K562 (cell line): ENCODE measurements around the gene LRRC27. TPM values are rescaled to one million over a fixed set of nuclear protein-coding genes. Genes with fewer than 3 reads are reported as not detected.

Source experiments
- ETV1 ChIP-seq: fragments of 450-650 bp; conservative IDR thresholded peaks from 2 replicates; pipeline ENCODE4 v1.6.1; 2016; ENCODE audit warnings: missing genetic modification characterization, control low read depth, low read depth, missing compliant biosample characterization
- EZH2 ChIP-seq: IDR thresholded peaks from 2 replicates; pipeline ENCODE4 v1.6.1; 2012; ENCODE audit warnings: low read depth, mild to moderate bottlenecking, inconsistent platforms, low read length, borderline replicate concordance
- FOXJ3 ChIP-seq: sonication (generic); formaldehyde crosslinking; IDR thresholded peaks from 2 replicates; pipeline ENCODE4 v1.4.0; 2020; ENCODE audit warnings: mild to moderate bottlenecking, missing genetic modification reagents
- HNRNPLL ChIP-seq: fragments of 200-400 bp; formaldehyde crosslinking; IDR thresholded peaks from 2 replicates; pipeline ENCODE4 v1.6.1; 2017; ENCODE audit warnings: low read length, low read depth, mild to moderate bottlenecking; ENCODE audit not compliant: poor library complexity, severe bottlenecking
- MED1 ChIP-seq: sonication (generic); formaldehyde crosslinking; IDR thresholded peaks from 2 replicates; pipeline ENCODE4 v1.8.1; 2023; ENCODE audit warnings: missing genetic modification reagents, borderline replicate concordance
- MYBL2 ChIP-seq, 2 experiments: fragments of 450-650 bp in 1 of 2; sonication (generic) in 1 of 2; formaldehyde crosslinking in 1 of 2; IDR thresholded peaks; 2 replicates each; pipeline versions ENCODE4 v1.6.1 to v1.8.1; 2017 to 2022; ENCODE audit warnings: borderline replicate concordance in 1 of 2, inconsistent platforms in 1 of 2, low read depth in 1 of 2, mild to moderate bottlenecking in 1 of 2, missing genetic modification reagents in 1 of 2, moderate library complexity in 1 of 2
- MYC ChIP-seq, 2 experiments: fragments of 250-450 bp in 1 of 2; sonication (Bioruptor Pico) in 1 of 2; IDR thresholded peaks; 2 replicates each; pipeline versions ENCODE4 v1.5.1 to v1.6.1; 2012 to 2021; ENCODE audit warnings: low read depth in 2 of 2, borderline replicate concordance in 1 of 2, improper control_type of control experiment in 1 of 2, low read length in 1 of 2, mild to moderate bottlenecking in 1 of 2, moderate library complexity in 1 of 2
- NFIX ChIP-seq: fragments of 250-450 bp; sonication (Bioruptor Pico); IDR thresholded peaks from 2 replicates; pipeline ENCODE4 v1.4.0; 2020; ENCODE audit warnings: low read depth, mild to moderate bottlenecking, moderate library complexity
- POLR2AphosphoS2 ChIP-seq: IDR thresholded peaks from 2 replicates; pipeline ENCODE4 v1.6.1; 2012; ENCODE audit warnings: low read length, improper control_type of control experiment
- PRPF4 ChIP-seq: fragments of 200-400 bp; formaldehyde crosslinking; IDR thresholded peaks from one replicate; pipeline ENCODE4 v1.6.1; 2017; ENCODE audit warnings: low read length, low read depth, mild to moderate bottlenecking; ENCODE audit not compliant: insufficient read depth, poor library complexity, severe bottlenecking
- PYGO2 ChIP-seq: fragments of 450-650 bp; IDR thresholded peaks from 2 replicates; pipeline ENCODE4 v1.6.1; 2016; ENCODE audit warnings: mild to moderate bottlenecking, missing genetic modification characterization, moderate library complexity, missing compliant biosample characterization
- RBFOX2 ChIP-seq: fragments of 200-400 bp; formaldehyde crosslinking; IDR thresholded peaks from 2 replicates; pipeline ENCODE4 v1.6.1; 2017; ENCODE audit warnings: low read depth, mild to moderate bottlenecking, low read length, moderate library complexity
- RFX5 ChIP-seq: IDR thresholded peaks from 2 replicates; pipeline ENCODE4 v1.6.1; 2011; ENCODE audit warnings: low read depth, mild to moderate bottlenecking, improper control_type of control experiment, low read length
- SIN3B ChIP-seq: fragments of 450-650 bp; IDR thresholded peaks from 2 replicates; pipeline ENCODE4 v1.6.1; 2017; ENCODE audit warnings: low read depth, mild to moderate bottlenecking, moderate library complexity
- SRSF1 ChIP-seq: fragments of 200-400 bp; formaldehyde crosslinking; IDR thresholded peaks from 2 replicates; pipeline ENCODE4 v1.6.1; 2017; ENCODE audit warnings: mild to moderate bottlenecking, low read depth, low read length, moderate library complexity
- STAT5B ChIP-seq: fragments of 250-450 bp; sonication (Bioruptor Pico); IDR thresholded peaks from 2 replicates; pipeline ENCODE4 v1.8.0; 2021; ENCODE audit warnings: mild to moderate bottlenecking, inconsistent platforms
- TCF3 ChIP-seq: sonication (generic); formaldehyde crosslinking; IDR thresholded peaks from 2 replicates; pipeline ENCODE4 v1.4.0; 2020; ENCODE audit warnings: mild to moderate bottlenecking, missing genetic modification reagents
- TCF7L2 ChIP-seq: fragments of 150-350 bp; IDR thresholded peaks from 2 replicates; pipeline ENCODE4 v1.6.1; 2016; ENCODE audit warnings: low read depth, mild to moderate bottlenecking, low read length, moderate library complexity
- TEAD2 ChIP-seq: fragments of 450-650 bp; IDR thresholded peaks from 2 replicates; pipeline ENCODE4 v1.6.1; 2016; ENCODE audit warnings: missing genetic modification characterization, control low read depth, missing compliant biosample characterization
- ZNF274 ChIP-seq: IDR thresholded peaks from 2 replicates; pipeline ENCODE4 v1.6.1; 2011; ENCODE audit warnings: low read depth, mild to moderate bottlenecking, low read length, moderate library complexity, borderline replicate concordance
- ZNF507 ChIP-seq: conservative IDR thresholded peaks from 2 replicates; pipeline ENCODE4 v1.6.1; 2017; ENCODE audit warnings: missing genetic modification characterization, missing compliant biosample characterization
- ZNF512 ChIP-seq: IDR thresholded peaks from 2 replicates; pipeline ENCODE4 v1.6.1; 2016; ENCODE audit warnings: missing genetic modification characterization, missing compliant biosample characterization
- ZNF586 ChIP-seq: fragments of 450-650 bp; formaldehyde crosslinking; conservative IDR thresholded peaks from 2 replicates; pipeline ENCODE4 v1.4.0; 2020; ENCODE audit warnings: mild to moderate bottlenecking, moderate library complexity
- ZNF717 ChIP-seq: fragments of 250-450 bp; sonication (Bioruptor Pico); IDR thresholded peaks from 2 replicates; pipeline ENCODE4 v1.5.0; 2021
- ZSCAN32 ChIP-seq: fragments of 450-650 bp; formaldehyde crosslinking; IDR thresholded peaks from 2 replicates; pipeline ENCODE4 v1.4.0; 2020; ENCODE audit warnings: mild to moderate bottlenecking, moderate library complexity
- polyA plus RNA-seq, 8 experiments: library from polyadenylated mRNA; depleted of rRNA in 4 of 8; stranded (reverse) in 5 of 8; unstranded in 3 of 8; fragments of >200 nt; fragmentation: Nextera tagmentation in 2 of 8; fragmentation: Illumina TruSeq in 1 of 8; extraction: Ambion mirVana in 2 of 8; extraction: Trizol in 1 of 8; gene quantifications; 2 replicates each; pipeline versions ENCODE4 v1.2.1 to v1.2.3, GENCODE V29; 2011 to 2014; ENCODE audit warnings: inconsistent platforms in 1 of 8, missing spikeins in 1 of 8
- total RNA-seq, 7 experiments: library from RNA; depleted of rRNA in 6 of 7; stranded (reverse); fragments of >200 nt in 6 of 7; fragmentation: Illumina TruSeq in 2 of 7; extraction: Trizol in 2 of 7; gene quantifications; 2 replicates each; pipeline versions ENCODE4 v1.2.1 to v1.2.3, GENCODE V29; 2011 to 2021; ENCODE audit warnings: low replicate concordance in 1 of 7
- TF ChIP-seq, protein P1 (sequence below), 2 experiments: fragments of 450-650 bp; IDR thresholded peaks; 2 replicates each; pipeline ENCODE4 v1.6.1; 2016

The LRRC27 gene
- total and polyA plus RNA-seq, 9 of the 15 experiments (the other 6 are each of a cell fraction or from before 2014, with no cell fraction given) = 0.10 to 2.7 (median 1.4) TPM

- TF ChIP-seq ZNF507 (tag) = no peak
- no peak for TF ChIP-seq TEAD2 (tag)
- no peak for TF ChIP-seq TCF7L2
- TF ChIP-seq STAT5B = no peak
- no peak for TF ChIP-seq EZH2
- TF ChIP-seq FOXJ3 (CRISPR knock-in tag) = no peak
- no peak for TF ChIP-seq MYBL2 (IDR thresholded peaks at IDR 0.05; ENCODE audit: low read depth)
- no peak for TF ChIP-seq MYBL2 (CRISPR knock-in tag; IDR thresholded peaks at IDR 0.05; ENCODE audit: borderline replicate concordance)
- TF ChIP-seq MED1 (CRISPR knock-in tag) = no peak
- no peak for TF ChIP-seq TCF3 (CRISPR knock-in tag)
- TF ChIP-seq ZNF717 (CRISPR knock-in tag) = no peak
- TF ChIP-seq SRSF1 = no peak
- TF ChIP-seq ZNF586 = no peak
- no peak for TF ChIP-seq ZNF512 (tag)
- TF ChIP-seq MYC (IDR thresholded peaks at IDR 0.05; ENCODE audit: low read depth, low read length) = 0 out of 2 replicates have a peak, but pooled peaks have one; percentile 46
- no peak for TF ChIP-seq MYC (CRISPR knock-in tag; IDR thresholded peaks at IDR 0.05; ENCODE audit: borderline replicate concordance, low read depth)
- TF ChIP-seq PYGO2 = no peak
- TF ChIP-seq RFX5 = no peak
- no peak for TF ChIP-seq PRPF4
- TF ChIP-seq SIN3B = no peak
- no peak for TF ChIP-seq NFIX (CRISPR knock-in tag)
- TF ChIP-seq ETV1 (tag) = no peak
- TF ChIP-seq POLR2AphosphoS2 = no peak
- no peak for TF ChIP-seq ZNF274
- TF ChIP-seq, protein P1, sequence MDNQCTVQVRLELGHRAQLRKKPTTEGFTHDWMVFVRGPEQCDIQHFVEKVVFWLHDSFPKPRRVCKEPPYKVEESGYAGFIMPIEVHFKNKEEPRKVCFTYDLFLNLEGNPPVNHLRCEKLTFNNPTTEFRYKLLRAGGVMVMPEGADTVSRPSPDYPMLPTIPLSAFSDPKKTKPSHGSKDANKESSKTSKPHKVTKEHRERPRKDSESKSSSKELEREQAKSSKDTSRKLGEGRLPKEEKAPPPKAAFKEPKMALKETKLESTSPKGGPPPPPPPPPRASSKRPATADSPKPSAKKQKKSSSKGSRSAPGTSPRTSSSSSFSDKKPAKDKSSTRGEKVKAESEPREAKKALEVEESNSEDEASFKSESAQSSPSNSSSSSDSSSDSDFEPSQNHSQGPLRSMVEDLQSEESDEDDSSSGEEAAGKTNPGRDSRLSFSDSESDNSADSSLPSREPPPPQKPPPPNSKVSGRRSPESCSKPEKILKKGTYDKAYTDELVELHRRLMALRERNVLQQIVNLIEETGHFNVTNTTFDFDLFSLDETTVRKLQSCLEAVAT (IDR thresholded peaks at IDR 0.05) = no peak; a peak in 1 of 4 replicates
- TF ChIP-seq RBFOX2 = peak; percentile 79
- no peak for TF ChIP-seq ZSCAN32
- TF ChIP-seq HNRNPLL = peak; percentile 44
These were observed at the start of gene LRRC27 (continued) for GRCh38 chr10:132331601-132332432.
